SHP77 treated with DMSO at 0.1 percent for 48 hours (cell line): ENCODE measurements around the gene LMNB1.

Experiments
- DNase-seq: peaks from one replicate; lab custom pipeline; 2025; lab: John Stamatoyannopoulos, UW

LMNB1 gene

GRCh38 chr5:126855266-126855665, 78.3 kb downstream of the LMNB1 start:
- no peak for DNase-seq

- DNase-seq = no peak
Measured at GRCh38 chr5:126857472-126858410, 80.8 kb downstream of the LMNB1 start.

DNA sequence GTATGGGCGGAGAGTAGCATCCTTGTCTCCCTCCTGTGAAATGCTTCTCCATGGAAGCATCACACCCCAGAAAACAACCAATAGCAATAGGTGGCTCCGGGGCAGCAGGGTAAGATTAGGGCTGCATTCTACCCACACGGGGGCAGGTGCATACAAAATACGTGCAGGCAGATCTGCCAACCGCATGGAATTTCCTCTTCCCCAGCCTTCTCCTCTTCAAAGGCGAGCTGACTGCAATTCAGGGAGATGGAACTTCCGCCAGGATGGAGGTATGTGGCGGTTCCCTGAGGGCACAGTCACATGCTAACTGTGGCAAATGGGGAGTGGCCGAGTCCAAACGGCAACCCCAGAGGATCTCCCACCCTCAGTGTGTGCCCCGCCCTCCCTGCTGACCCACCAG, 81.5 kb downstream of the LMNB1 start:
- no peak for DNase-seq

- no peak for DNase-seq
Measured at GRCh38 chr5:126863402-126863801, 86.5 kb downstream of the LMNB1 start.

- no peak for DNase-seq
Measured at GRCh38 chr5:126864042-126864688, 87.2 kb downstream of the LMNB1 start.

GRCh38 chr5:126865299-126865698, 88.4 kb downstream of the LMNB1 start:
- no peak for DNase-seq

DNA sequence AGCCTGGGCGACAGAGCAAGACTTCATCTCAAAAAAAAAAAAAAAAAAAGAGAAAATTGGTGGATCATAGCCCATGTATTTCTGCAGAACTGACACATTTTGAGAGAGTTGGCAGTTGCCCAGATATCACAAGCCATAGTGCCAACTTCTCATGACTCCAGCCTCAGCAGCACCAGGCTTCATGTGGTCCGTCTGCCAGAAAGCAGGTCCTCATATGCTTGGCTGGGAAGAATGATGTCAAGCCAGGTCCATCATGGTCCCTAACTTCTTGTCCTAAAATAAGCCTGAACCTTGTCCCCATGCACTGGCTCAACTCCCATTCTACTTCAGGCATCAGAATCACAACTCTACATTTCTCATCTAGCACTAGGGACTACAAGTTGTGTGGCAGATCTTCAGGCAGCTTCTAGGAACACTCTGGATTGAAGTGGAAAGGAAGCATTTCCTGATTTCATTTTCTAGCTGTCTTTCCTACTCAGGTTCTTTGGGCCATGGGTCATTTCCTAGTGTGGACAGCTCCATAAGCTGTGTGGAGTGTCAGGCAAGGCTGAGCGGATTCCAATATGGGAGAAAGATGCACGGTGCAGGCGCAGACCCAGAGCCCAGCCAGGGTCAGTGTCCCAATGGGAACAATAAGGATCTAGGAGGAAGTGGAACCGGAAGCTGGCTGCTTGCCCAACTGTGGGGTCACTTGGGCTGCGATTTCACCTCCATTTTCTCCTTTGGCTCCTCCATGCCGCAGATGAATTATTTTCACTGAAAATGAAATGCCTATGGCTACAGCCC, 90.1 kb downstream of the LMNB1 start:
- DNase-seq = no peak

DNA sequence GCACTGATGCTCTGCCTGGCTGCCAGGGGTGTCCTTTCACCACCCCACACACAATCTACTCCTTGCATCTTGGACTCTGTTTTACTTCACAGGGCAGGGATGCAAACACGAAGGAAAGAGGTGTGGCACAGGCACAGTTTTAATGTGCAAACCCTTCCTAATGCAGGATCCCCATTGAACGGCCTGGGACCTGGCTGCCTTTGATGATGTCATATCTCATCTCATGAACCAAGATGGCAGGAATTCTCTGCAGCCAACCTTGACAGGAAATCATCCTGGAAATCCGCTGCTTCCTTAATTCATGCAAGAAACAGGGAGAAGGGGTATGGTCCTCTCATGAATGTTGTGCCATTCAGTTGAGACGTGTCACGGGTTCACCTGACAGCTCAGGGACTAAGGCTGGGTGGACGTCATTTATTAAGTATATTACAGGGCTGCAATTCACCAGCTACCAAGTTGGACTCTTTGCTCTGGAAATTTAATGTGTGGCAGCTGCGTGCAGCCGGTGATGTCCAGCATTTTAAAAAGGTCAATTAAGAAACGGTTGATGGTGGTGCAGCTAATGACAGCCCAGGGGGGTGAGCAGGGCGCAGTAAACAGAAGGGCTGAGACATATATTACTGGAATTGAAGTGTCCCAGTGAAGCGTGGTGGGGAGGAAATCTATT, 91.5 kb downstream of the LMNB1 start:
- DNase-seq = no peak

- DNase-seq = peak; percentile 3
Measured at GRCh38 chr5:126869005-126869451, 92.1 kb downstream of the LMNB1 start.

DNA sequence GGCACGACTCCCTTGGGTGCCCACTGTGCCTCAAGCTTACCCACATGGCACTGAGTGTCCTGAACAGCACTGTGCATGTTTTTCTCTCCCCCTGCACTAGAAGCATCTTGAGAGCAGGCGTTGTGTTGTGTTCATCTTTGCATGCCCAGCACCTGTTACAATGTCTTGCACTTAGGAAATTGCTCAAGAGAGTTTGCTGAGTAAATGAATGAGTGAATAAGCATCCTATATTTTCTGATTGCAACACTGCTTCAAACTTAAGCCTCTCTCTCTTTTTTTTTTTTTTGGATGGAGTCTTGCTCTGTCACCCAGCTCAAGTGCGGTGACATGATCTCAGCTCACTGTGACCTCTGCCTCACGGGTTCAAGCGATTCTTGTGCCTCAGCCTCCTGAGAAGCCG, 94.5 kb downstream of the LMNB1 start:
- DNase-seq = no peak

DNA sequence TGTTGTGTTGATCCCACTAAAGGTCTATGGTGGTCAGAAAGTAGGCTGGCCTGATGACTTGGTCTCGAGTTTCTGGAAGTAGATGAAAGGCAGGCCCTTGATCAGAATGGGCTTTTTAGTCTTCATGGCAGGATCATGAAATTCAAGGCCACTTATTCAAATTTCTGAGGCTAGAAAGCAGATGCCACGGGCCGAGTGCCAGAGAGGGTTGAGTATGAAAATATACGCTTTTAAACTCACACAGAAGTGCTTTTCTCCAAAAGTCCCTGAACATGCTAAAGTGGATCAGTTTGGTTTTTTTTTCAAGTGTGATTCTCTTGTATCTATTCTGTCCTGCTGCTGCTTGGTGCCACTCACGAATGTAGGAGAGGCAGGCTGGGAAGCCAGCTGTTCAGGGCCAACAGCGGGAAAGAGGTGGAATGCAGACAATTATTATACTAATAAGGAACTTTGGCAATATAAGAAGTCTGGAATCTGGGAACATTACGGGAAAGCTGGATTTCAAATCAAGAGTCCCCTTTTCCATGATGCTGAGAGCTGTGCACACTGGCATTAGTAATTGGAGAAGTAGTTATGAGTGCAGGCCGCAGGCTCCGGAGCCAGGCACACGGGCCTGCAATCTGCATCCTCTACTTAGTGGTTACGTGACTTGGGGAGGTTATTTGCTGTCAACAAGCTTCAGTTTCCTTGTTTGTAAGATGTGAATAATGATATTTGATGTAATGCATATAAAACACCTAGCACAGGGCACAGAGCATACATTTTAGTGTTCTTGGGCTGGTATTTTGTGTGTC, 95.8 kb downstream of the LMNB1 start:
- no peak for DNase-seq

DNA sequence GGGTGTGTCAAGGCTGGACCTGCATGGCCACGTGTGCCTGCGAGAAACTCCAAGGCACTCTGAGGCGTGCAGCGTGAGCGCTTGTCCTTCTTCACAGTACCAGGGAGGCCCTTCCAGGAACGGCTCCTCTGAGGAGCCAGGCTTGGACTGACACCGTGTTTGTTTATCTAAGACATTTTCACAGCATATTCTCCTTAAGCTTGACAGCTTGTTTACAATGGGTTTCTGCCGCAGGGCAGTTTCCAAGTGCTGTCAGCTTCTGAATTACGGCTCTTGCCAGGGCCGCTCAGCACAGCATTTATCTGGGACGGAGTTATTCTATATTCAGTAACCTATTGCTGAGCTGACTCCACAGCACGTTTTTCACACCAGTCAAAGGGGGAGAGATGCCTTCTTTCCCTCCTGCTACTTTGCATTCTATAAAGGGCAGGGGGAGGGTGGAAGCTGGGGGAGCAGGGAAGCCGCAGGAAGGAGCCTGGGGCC, 98.4 kb downstream of the LMNB1 start:
- no peak for DNase-seq

DNA sequence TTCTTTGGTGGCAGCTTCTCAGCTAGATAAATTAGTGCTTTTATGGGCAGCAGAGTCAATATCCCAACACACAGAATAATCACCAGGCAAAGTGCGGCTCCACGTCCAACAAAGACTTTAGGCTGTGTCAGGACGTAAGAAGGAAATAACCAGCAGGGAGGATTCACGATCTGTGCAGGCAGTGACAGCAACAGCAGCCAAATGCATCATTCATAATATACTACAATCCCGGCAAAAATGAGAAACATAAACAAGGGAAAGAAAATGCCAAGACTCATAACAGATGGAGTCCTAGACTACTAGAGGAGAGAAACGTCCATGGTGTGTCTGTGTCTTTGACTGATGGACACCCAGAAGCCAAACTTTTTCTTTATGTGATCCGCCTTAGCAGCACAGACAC, 100.7 kb downstream of the LMNB1 start:
- no peak for DNase-seq

DNA sequence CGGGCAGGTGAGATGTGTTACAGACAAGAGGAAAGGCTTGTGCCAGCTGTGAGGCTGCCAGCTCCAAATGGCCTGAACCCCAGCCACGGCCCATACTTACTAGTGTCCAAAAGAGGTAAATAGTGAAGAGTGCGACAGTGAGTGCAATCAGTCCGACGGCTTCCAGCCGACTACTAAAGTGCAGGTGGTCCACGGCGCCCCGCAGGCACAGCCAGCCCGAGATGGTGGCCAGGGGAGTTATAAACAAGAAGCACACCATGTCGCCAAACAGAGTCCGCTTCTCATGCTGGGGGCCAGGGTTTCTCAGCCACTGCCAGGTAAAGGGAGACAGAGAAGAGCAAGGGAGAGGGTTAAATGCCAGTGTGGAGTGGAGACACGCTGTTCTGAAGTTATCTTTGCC, 101.1 kb downstream of the LMNB1 start:
- no peak for DNase-seq

GRCh38 chr5:126878634-126879033, 101.7 kb downstream of the LMNB1 start:
- no peak for DNase-seq

DNA sequence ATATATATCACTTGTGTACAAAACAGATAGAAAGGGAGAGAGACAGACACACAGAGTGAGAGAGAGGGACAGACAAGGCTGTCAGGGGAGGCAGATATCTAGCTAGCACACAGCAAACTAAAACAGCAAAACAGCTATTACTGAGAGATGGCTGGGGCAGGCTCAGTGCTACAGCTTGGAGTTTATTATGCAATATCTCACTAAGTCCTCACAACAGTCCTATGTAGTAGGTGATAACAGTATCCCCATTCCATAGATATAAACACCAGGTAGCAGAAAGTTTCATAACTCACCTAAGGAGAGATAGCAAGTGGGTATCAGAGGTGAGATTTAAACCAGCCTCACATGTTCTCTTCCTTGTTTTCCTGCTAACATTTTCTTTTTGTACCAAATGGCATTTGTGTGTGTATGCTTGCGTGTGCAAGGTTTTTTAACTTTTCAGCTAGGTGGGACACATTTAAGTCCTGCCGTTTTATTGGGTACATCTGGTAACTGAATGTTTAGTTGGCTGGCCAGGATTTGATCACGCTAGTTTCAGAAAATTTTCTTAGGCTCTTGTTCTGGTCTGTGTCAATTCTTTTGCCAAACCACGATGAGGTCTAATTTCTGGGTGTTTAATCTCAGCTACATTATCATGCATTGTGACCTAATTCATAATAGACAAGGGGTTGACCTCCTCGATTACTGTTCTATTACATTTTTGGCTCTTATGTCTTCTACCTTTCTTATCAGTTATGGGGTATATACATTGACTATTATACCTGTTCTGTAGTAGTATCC, 105.1 kb downstream of the LMNB1 start:
- no peak for DNase-seq

DNA sequence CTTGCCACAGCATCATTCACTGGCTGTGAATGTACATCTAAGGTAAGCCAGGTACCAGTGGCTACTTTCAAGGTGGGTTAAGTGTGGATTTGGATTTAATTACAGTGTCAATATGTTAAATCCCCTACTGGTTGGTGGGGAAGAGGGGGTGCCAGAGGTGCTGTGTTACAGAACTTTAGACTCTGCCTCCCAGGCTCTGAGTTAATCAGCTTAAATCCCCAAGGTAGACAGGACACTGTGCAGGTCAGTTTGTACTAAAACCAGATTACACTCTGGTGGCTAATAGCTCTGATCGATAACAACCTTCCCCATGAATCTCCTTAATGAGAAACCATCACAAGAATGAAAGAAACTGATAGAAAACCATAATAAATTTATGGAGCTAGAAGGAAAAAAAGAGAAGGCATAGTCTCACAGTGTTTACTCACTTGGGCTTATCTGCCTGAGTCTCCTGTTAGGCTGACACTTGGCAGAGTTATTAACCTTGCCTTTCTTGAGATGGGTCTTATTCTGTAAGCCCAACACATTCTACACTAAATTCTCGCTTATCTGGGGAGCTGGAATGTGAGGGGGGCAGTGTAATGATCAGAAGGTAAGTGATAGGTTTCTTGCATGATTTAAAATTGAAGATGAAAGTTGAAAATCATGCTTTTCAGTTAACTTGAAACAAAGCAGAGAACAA, 106.8 kb downstream of the LMNB1 start:
- DNase-seq = no peak

- DNase-seq = no peak
Measured at GRCh38 chr5:126884269-126884819, 107.4 kb downstream of the LMNB1 start.
